ENCODE measurements around the gene TSSK1B. TPM values are rescaled to one million over a fixed set of nuclear protein-coding genes. Genes with fewer than 3 reads are reported as not detected.

TSSK1B gene
- total RNA-seq = 0.10 and 0.12 TPM in 2 replicates

GRCh38 chr5:113434889-113435288 is at the start of gene TSSK1B:
Gene TSSK1B, minus strand, starts transcription at chr5:113434989. Its CDS starts 150 bp downstream, at chr5:113434839.

Other genes with a start within 250 kb of the TSSK1B start
- 33.8 and 46.9 TPM in 2 replicates for gene MCC, start 53.5 kb upstream of the TSSK1B start, total RNA-seq
- gene YTHDC2, start 78.7 kb upstream of the TSSK1B start, total RNA-seq = 10.9 and 11.2 TPM in 2 replicates

All from cardiac ventricle fibroblast (primary cell).